ENCODE measurements around the gene RPS19. TPM values are rescaled to one million over a fixed set of nuclear protein-coding genes. Genes with fewer than 3 reads are reported as not detected.
A peak's percentile ranks its signal among the peaks of the same experiment; 100 is the strongest.

The RPS19 gene
- polyA plus RNA-seq (ENCODE audit: low read depth in 6 of 6) = 1,000 to 10,000 TPM; 4,276 to 8,441 (median 6,198) TPM

DNA sequence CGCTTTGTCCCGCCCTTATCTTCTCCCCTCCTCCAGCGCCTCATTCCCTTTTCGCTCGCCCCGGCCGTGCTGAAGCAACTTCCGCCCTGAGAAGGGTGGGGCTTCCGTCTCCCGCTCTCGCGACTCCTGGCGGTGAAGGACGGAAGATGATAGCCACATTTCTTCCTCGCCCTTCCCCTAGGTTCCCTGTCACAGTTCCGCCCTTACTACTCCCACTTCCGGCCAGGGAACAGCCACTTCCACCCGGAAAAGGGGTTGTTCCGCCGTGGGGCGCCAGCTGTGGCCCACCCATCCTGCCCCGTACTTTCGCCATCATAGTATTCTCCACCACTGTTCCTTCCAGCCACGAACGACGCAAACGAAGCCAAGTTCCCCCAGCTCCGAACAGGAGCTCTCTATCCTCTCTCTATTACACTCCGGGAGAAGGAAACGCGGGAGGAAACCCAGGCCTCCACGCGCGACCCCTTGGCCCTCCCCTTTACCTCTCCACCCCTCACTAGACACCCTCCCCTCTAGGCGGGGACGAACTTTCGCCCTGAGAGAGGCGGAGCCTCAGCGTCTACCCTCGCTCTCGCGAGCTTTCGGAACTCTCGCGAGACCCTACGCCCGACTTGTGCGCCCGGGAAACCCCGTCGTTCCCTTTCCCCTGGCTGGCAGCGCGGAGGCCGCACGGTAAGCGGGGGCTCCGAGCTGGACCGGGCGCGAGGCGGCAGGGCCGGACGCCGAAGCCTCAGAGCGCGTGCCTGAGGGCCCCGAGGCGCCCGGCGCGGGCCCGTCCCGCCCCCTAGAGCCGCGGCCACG lies at the start of gene RPS19:
Gene RPS19 (plus strand): TSS at position 638 of the 801 bp plus-strand sequence. CDS start 520 bp downstream, outside the sequence.
- H3K4me1 Mint-ChIP-seq = peaks cover 31 to 54% (median 44%) of the 10 kb centered on the region in 3 donors
- no peaks in the 10 kb centered on the region for H3K27me3 Mint-ChIP-seq
- H3K9me3 Mint-ChIP-seq = no peaks in the 10 kb centered on the region
- H3K36me3 Mint-ChIP-seq = peaks cover 4 to 14% of the 10 kb centered on the region in 2 donors
- peak; percentile 98 for DNase-seq
- peak within 1 kb of the TSS; percentile 85 to 99 (median 94) for H3K4me3 Mint-ChIP-seq
- ATAC-seq (ENCODE audit: low read depth in 2 of 2) = peak; percentile 82
- peak within 1 kb of the TSS; percentile 92 to 99 (median 98) for H3K27ac Mint-ChIP-seq

DNA sequence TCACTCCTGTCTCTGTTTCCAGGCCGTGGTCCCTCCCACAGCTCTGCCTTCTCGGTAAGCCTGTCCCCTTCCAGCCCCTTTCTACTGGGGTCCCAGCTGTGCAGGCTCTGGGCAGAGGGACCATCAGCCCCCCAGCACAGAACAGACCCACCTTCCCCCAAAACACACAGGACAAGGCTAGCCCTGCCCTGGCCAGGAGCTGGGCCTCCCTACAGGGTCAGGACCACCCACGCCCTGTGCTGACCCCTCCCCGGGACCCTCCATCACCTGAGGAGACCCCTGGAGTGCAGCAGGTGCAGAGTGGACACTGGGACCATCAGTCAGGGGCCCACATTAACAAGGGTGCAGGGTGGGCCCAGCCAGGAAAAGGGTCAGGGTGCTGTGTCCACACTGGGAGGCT lies 49.8 kb upstream of the RPS19 start:
- H3K36me3 Mint-ChIP-seq = no peaks in the 10 kb centered on the region
- H3K4me3 Mint-ChIP-seq = no peak overlapping the region
- peaks cover 22 to 28% (median 27%) of the 10 kb centered on the region in 3 donors for H3K4me1 Mint-ChIP-seq
- H3K27me3 Mint-ChIP-seq = no peaks in the 10 kb centered on the region
- no peaks in the 10 kb centered on the region for H3K9me3 Mint-ChIP-seq
- peak overlapping the region in 2 of 6 donors; percentile 59 to 70 for H3K27ac Mint-ChIP-seq
- ATAC-seq (ENCODE audit: low read depth in 2 of 2) = no peak
- DNase-seq = no peak

DNA sequence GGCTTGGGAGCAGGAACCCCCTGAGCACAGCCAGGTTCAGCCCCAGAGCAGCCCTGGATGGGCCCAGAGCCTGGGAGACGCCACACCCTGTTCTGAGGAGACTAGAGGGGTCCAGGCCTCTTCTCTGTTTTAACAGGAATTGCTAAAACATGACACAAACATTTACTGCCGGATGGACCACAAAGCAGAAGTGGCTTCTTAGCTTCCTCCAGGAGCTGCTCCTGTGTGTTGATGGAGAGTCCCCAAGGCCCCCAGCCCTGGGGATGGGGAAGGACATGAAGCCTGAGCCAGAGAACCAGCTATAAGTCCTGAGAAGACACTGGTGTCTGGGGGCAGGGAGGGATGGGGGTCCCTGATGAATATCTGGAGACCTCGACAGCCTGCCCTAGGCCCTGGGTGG lies 49.0 kb upstream of the RPS19 start:
- H3K9me3 Mint-ChIP-seq = no peaks in the 10 kb centered on the region
- no peaks in the 10 kb centered on the region for H3K27me3 Mint-ChIP-seq
- H3K4me3 Mint-ChIP-seq = peak overlapping the region in 4 of 8 donors; percentile 11 to 64 (median 20)
- H3K4me1 Mint-ChIP-seq = peaks cover 18 to 27% (median 24%) of the 10 kb centered on the region in 3 donors
- DNase-seq (peak; percentile 23), ATAC-seq (ENCODE audit: low read depth in 2 of 2) (peak; percentile 87 to 91)
- peak overlapping the region in 4 of 6 donors; percentile 5 to 84 (median 54) for H3K27ac Mint-ChIP-seq
- H3K36me3 Mint-ChIP-seq = no peaks in the 10 kb centered on the region

DNA sequence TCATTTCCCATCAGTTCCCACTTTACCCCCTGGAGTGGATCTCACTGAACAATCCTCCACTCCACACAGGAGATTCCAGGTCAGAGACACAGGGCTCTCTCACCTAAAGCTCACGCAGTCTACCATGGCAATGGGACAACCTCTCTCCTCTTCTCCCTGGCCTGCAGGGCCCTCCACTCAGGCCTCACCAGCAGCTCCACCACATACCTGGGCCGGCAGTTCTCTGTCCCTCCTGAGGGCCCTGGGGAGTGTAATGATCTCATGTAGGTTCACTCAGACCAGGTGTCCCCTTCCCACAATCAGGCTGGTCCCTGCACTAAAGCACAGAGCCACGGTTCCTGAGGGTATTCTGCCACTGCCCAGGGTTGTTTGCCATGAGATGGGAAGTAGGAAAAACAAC lies 48.1 kb upstream of the RPS19 start:
- Mint-ChIP-seq H3K36me3 (no peaks in the 10 kb centered on the region), H3K4me3 (no peak overlapping the region), H3K9me3 (no peaks in the 10 kb centered on the region), H3K4me1 (peaks cover 18 to 27% (median 24%) of the 10 kb centered on the region in 3 donors), H3K27ac (peak overlapping the region in 2 of 6 donors; percentile 16 to 59), H3K27me3 (no peaks in the 10 kb centered on the region)
- DNase-seq = no peak
- no peak for ATAC-seq (ENCODE audit: low read depth in 2 of 2)

DNA sequence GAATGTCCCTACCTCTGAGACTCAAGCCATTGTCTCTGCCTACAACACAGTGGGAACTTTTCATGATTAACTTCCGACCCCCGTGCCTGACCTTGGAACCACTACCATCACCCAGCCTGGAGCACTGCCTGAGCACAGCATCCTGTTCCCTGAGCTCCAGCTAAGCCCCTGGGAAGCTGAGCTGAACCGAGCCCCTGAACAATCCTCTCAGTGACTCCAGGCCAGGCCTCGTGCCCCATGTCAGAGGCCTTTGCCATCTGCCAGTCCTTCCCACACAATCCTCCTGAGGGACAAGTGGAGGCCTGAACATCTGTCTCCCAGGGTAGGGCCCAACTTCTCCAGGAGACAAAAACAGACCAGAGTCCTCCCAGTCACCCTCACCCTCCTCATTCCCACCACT lies 46.1 kb upstream of the RPS19 start:
- peaks cover 18 to 27% (median 24%) of the 10 kb centered on the region in 3 donors for H3K4me1 Mint-ChIP-seq
- no peaks in the 10 kb centered on the region for H3K9me3 Mint-ChIP-seq
- H3K36me3 Mint-ChIP-seq = no peaks in the 10 kb centered on the region
- DNase-seq (no peak), ATAC-seq (ENCODE audit: low read depth in 2 of 2) (no peak)
- peak overlapping the region in 1 of 8 donors; percentile 9 for H3K4me3 Mint-ChIP-seq
- H3K27me3 Mint-ChIP-seq = no peaks in the 10 kb centered on the region
- H3K27ac Mint-ChIP-seq = no peak overlapping the region

DNA sequence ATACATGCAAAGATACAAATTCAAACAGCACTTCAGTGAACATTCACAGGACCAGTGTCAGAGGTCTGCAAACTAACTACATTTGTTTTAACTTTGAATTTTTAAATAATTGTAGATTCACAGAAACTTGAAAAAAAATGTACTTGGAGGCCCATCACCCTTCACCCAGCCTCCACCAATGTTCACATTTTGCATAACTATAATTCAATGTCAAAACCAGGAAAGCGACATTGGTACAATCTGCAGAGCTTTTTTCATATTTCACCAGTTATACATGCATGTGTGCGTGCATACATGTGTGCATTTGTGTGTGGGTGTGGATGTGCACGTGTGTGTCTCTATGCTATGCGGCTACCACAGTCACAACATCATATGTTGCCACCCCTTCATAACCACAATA lies 44.8 kb upstream of the RPS19 start:
- H3K27ac Mint-ChIP-seq = no peak overlapping the region
- no peaks in the 10 kb centered on the region for H3K27me3 Mint-ChIP-seq
- no peak overlapping the region for H3K4me3 Mint-ChIP-seq
- H3K4me1 Mint-ChIP-seq = peaks cover 12 to 20% (median 19%) of the 10 kb centered on the region in 3 donors
- ATAC-seq (ENCODE audit: low read depth in 2 of 2) = no peak
- no peaks in the 10 kb centered on the region for H3K9me3 Mint-ChIP-seq
- DNase-seq = no peak
- no peaks in the 10 kb centered on the region for H3K36me3 Mint-ChIP-seq

DNA sequence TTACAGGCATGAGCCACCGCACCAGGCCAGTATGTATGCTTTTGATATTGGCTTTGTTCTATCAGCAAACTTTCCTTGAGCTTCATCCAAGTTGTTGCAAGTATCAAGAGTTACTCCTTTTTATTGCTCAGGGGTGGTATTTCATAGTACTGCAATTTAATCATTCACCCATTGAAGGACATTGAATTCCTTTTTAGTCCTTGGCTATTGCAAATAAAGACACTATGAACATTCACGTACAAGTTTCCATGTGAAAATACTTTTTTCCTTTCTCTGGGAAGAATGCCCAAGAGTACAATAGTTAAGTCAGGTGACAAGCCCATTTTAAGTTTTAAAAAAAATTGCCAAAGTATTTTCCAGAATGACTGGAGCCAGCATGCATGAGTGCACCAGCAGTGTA lies 43.3 kb upstream of the RPS19 start:
- Mint-ChIP-seq H3K9me3 (no peaks in the 10 kb centered on the region), H3K36me3 (no peaks in the 10 kb centered on the region), H3K4me1 (peaks cover 4 to 12% (median 5%) of the 10 kb centered on the region in 3 donors), H3K27ac (no peak overlapping the region), H3K4me3 (no peak overlapping the region), H3K27me3 (peaks cover 0 to 6% (median 5%) of the 10 kb centered on the region in 3 donors)
- ATAC-seq (ENCODE audit: low read depth in 2 of 2) (no peak), DNase-seq (no peak)

DNA sequence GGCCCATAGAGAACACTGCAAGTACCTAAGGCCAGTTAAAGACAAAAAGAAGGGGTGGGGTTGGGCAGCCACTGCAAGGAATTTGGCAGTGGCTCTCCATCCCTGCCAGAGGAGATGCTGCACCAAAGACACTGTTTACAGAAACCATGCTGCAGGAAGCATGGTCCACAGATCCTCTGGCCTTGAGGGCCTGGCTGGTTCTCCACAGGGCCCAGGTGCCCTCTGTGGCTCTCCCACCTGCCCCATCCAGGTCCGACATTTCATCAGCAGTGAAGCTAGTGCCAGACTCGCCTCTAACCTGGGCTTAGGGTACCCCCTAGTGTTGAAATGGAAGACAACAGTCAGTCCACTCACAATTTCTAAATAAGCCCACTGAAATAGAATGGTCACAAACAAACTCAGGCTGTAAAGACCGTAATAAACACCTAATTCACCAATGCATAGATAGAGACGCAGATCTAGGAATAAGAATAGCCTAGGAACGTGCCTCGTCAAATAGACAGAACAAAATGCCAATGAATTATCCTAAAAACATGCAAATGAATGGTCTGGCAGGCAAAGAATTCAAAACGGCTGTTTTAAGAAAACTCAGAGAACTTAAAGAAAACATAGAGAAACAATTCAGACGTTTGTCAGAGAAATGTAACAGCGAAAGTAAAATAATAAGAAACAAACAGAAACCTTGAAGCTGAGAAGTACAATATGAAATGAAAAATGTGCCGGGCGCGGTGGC lies 38.9 kb upstream of the RPS19 start:
- Mint-ChIP-seq H3K4me3 (no peak overlapping the region), H3K4me1 (peaks cover 0 to 4% (median 4%) of the 10 kb centered on the region in 3 donors), H3K27ac (peak overlapping the region in 1 of 6 donors; percentile 42), H3K36me3 (no peaks in the 10 kb centered on the region), H3K9me3 (no peaks in the 10 kb centered on the region), H3K27me3 (peaks cover 5 to 30% (median 19%) of the 10 kb centered on the region in 3 donors)
- ATAC-seq (ENCODE audit: low read depth in 2 of 2) (peak; percentile 81 to 90), DNase-seq (peak; percentile 64)

DNA sequence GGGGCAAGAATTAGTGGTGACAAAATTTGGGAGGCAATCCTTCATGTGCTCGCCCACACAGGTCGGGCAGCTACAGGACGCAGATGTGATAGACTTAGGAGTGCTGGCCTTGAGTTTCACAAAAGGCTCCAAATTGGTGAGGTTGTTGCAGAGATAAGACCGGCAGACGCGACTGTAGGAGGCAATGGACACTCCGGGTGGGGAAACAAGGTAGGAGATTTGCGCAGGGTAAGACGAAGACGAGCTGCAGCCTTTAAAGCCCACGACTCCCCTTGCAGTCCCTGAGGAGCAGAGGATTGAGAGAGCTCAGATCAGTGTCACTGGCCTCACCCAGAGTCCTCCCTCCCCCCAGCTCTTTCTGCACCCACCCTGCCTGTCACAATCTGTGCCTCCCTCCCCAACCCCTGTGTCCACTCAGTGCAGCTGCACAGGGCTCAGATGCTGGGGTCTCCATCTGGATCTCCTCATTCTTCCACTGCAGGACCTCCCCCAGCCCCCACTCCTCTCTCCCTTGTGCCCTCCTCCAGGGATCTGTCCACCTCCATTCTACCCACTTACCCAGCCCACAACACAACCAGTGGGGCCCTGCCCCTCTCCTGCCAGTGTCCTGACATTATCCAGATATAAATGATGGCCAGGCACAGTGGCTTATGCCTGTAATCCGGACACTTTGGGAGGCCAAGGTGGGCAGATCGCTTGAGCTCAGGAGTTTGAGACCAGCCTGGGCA lies 21.9 kb upstream of the RPS19 start:
- no peaks in the 10 kb centered on the region for H3K36me3 Mint-ChIP-seq
- no peaks in the 10 kb centered on the region for H3K9me3 Mint-ChIP-seq
- DNase-seq (no peak), ATAC-seq (ENCODE audit: low read depth in 2 of 2) (no peak)
- peaks cover 0 to 6% (median 0%) of the 10 kb centered on the region in 3 donors for H3K4me1 Mint-ChIP-seq
- H3K4me3 Mint-ChIP-seq = no peak overlapping the region
- H3K27ac Mint-ChIP-seq = peak overlapping the region in 1 of 6 donors; percentile 82
- peaks cover 20 to 36% (median 34%) of the 10 kb centered on the region in 3 donors for H3K27me3 Mint-ChIP-seq

DNA sequence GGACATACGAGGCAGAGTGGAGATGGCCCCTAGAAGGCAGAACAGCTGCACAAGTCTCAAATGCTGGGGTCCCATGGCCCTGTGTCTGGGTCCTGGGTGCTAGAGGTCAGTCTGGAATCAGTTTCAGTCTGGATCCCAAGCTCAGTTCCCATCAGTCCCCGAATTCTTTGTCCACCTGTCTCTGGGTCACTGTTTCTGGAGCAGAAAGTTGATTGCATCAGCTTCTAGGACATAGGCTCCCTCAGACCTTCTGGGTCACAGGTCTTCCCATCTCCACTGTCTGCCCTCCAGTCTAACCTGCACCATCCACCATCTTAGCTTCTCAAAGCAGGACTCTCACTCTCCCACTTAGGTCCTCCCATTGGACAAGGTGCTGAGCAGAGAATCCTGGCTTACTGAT lies 20.8 kb upstream of the RPS19 start:
- no peak overlapping the region for H3K4me3 Mint-ChIP-seq
- no peak for DNase-seq
- H3K27me3 Mint-ChIP-seq = peaks cover 20 to 45% (median 44%) of the 10 kb centered on the region in 3 donors
- no peak overlapping the region for H3K27ac Mint-ChIP-seq
- H3K4me1 Mint-ChIP-seq = peaks cover 0 to 6% (median 0%) of the 10 kb centered on the region in 3 donors
- H3K36me3 Mint-ChIP-seq = peaks cover 0 to 8% of the 10 kb centered on the region in 2 donors
- ATAC-seq (ENCODE audit: low read depth in 2 of 2) = no peak
- H3K9me3 Mint-ChIP-seq = peaks cover 0 to 7% (median 2%) of the 10 kb centered on the region in 7 donors

DNA sequence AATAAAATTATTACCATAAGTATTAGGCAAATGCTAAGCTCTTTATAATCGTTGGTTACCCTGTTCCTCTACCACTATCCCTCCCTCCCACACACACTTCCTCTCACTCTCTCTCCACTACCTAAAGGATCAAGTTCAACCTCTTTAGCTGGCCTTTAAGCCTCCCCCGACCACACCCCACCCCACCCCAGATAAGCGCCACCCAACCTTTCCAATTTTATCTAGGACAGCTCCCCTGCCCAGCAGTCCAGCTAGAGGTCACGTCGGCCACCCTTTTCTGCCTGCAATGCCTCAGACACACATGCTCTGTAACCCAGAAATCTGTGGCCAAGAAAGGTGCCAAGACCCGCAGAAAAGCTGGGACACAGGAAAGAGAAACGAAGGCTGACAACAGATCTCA lies 16.7 kb upstream of the RPS19 start:
- no peak overlapping the region for H3K27ac Mint-ChIP-seq
- H3K4me1 Mint-ChIP-seq = no peaks in the 10 kb centered on the region

DNA sequence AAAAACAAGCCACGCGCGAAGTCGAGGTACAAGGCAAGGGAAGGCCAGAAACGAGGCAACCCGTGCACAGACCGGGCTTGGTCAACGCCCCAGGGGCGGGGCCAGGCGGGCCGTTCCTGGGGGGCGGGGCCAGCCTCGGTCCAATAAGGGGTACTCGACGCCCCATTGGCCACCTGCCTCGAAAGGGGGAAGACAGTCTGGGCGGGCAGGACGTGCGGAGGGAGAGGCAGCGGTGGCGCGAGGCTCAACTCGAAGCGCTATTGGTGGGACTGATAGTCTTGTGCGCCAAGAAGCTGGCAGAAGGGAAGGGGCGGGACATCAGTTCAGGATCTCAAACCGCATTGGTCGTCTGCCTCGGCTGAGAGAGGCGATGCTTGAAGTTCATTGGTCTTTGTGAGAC lies 15.5 kb upstream of the RPS19 start, which contains the start of gene LYPD4:
Gene LYPD4 (minus strand): TSS at position 83 of the 400 bp plus-strand sequence. CDS start 5,398 bp downstream, outside the sequence.
- DNase-seq = no peak
- H3K4me3 Mint-ChIP-seq = peak within 1 kb of the TSS in 1 of 8 donors; percentile 44
- H3K27ac Mint-ChIP-seq = peak within 1 kb of the TSS in 1 of 6 donors; percentile 70
- ATAC-seq (ENCODE audit: low read depth in 2 of 2) = no peak
- H3K27me3 Mint-ChIP-seq = peaks cover 4 to 20% (median 20%) of the 10 kb centered on the region in 3 donors
- H3K4me1 Mint-ChIP-seq = no peaks in the 10 kb centered on the region
- H3K36me3 Mint-ChIP-seq = peaks cover 0 to 12% of the 10 kb centered on the region in 2 donors
- peaks cover 0 to 9% (median 2%) of the 10 kb centered on the region in 7 donors for H3K9me3 Mint-ChIP-seq

More for the DNA sequence above, 16.7 kb upstream of the RPS19 start:
- no peak for DNase-seq
- peaks cover 0 to 12% of the 10 kb centered on the region in 2 donors for H3K36me3 Mint-ChIP-seq
- H3K27me3 Mint-ChIP-seq = peaks cover 4 to 29% (median 22%) of the 10 kb centered on the region in 3 donors
- H3K9me3 Mint-ChIP-seq = peaks cover 0 to 9% (median 2%) of the 10 kb centered on the region in 7 donors
- ATAC-seq (ENCODE audit: low read depth in 2 of 2) = no peak
- H3K4me3 Mint-ChIP-seq = peak overlapping the region in 1 of 8 donors; percentile 44

DNA sequence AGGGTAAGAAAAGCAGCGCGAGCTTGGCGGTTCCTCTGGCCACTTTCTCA lies 15.2 kb upstream of the RPS19 start, which contains the start of gene DMRTC2:
Gene DMRTC2 (plus strand): TSS at position 42 of the 50 bp plus-strand sequence. CDS start 2,387 bp downstream, outside the sequence.
- Mint-ChIP-seq H3K27me3 (peaks cover 4 to 20% (median 20%) of the 10 kb centered on the region in 3 donors), H3K4me3 (no peak within 1 kb of the TSS), H3K4me1 (no peaks in the 10 kb centered on the region), H3K36me3 (peaks cover 0 to 12% of the 10 kb centered on the region in 2 donors), H3K9me3 (peaks cover 0 to 9% (median 2%) of the 10 kb centered on the region in 7 donors), H3K27ac (peak within 1 kb of the TSS in 2 of 6 donors; percentile 80 to 92)
- ATAC-seq (ENCODE audit: low read depth in 2 of 2) (no peak), DNase-seq (no peak)

Data from naive B cell (primary cell).